22Rv1 (cell line): ENCODE measurements around the gene SUPT3H.

Experiments
- H3K27ac ChIP-seq: fragments of 450-650 bp; 2 replicates; pipeline ENCODE4 v1.5.1; 2017
- ZFX ChIP-seq: fragments of 450-650 bp; IDR thresholded peaks from 2 replicates; pipeline ENCODE4 v1.6.1; 2017; ENCODE audit warnings: antibody characterized with exemption, borderline replicate concordance
- TF ChIP-seq, protein P1 (sequence below): fragments of 450-650 bp; IDR thresholded peaks from 2 replicates; pipeline ENCODE4 v1.5.1; 2017; ENCODE audit warnings: mild to moderate bottlenecking

SUPT3H gene

GRCh38 chr6:44933108-44933507, 444.6 kb downstream of the SUPT3H start:
- no peak overlapping the region for H3K27ac ChIP-seq
- TF ChIP-seq, protein P1, sequence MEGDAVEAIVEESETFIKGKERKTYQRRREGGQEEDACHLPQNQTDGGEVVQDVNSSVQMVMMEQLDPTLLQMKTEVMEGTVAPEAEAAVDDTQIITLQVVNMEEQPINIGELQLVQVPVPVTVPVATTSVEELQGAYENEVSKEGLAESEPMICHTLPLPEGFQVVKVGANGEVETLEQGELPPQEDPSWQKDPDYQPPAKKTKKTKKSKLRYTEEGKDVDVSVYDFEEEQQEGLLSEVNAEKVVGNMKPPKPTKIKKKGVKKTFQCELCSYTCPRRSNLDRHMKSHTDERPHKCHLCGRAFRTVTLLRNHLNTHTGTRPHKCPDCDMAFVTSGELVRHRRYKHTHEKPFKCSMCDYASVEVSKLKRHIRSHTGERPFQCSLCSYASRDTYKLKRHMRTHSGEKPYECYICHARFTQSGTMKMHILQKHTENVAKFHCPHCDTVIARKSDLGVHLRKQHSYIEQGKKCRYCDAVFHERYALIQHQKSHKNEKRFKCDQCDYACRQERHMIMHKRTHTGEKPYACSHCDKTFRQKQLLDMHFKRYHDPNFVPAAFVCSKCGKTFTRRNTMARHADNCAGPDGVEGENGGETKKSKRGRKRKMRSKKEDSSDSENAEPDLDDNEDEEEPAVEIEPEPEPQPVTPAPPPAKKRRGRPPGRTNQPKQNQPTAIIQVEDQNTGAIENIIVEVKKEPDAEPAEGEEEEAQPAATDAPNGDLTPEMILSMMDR: no peak
- TF ChIP-seq ZFX: no peak

GRCh38 chr6:44932651-44933091, 445.1 kb downstream of the SUPT3H start:
- TF ChIP-seq ZFX: no peak
- TF ChIP-seq, protein P1: no peak
- no peak overlapping the region for H3K27ac ChIP-seq

GRCh38 chr6:44931385-44931784, 446.3 kb downstream of the SUPT3H start:
- H3K27ac ChIP-seq: no peak overlapping the region
- TF ChIP-seq ZFX: no peak
- TF ChIP-seq, protein P1: no peak

- no peak overlapping the region for H3K27ac ChIP-seq
- no peak for TF ChIP-seq ZFX
- TF ChIP-seq, protein P1: no peak
These were observed 451.2 kb downstream of the SUPT3H start for GRCh38 chr6:44926556-44926955.

- no peak overlapping the region for H3K27ac ChIP-seq
- no peak for TF ChIP-seq ZFX
- TF ChIP-seq, protein P1: no peak
These were observed 452.5 kb downstream of the SUPT3H start for GRCh38 chr6:44925100-44925739.

- H3K27ac ChIP-seq: no peak overlapping the region
- TF ChIP-seq, protein P1: no peak
- no peak for TF ChIP-seq ZFX
These were observed 454.3 kb downstream of the SUPT3H start for GRCh38 chr6:44923444-44923843.

GRCh38 chr6:44921798-44922197, 455.9 kb downstream of the SUPT3H start:
- no peak overlapping the region for H3K27ac ChIP-seq

More at GRCh38 chr6:44921798-44922197, 455.9 kb downstream of the SUPT3H start:
- TF ChIP-seq ZFX: no peak
- TF ChIP-seq, protein P1: no peak
